ENCODE data around the gene PRKAG2.
"Not testable (repeated sequence)": the region's sequence is repeated elsewhere in the genome, so short reads cannot be mapped to it uniquely, and the experiment has no call there.

The PRKAG2 gene

DNA sequence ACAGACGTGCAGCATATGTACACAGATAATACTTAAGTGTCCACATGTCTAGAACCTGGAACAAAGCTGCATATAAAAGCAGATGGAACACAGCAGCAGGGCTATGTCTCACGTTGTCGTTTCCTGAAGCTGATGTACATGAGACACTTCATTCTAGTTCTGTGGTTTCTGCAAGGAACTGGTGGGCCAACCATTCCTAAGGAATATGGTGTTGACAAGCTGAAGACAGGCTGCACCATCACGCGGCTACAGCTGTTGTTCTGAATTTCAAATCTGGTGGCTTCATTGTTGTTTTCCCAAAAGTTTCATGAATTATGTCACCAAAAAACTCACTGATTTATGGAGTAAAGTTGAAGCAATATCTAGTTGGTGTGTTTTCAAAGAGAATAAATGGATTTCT, 33.7 kb downstream of the PRKAG2 start:
- no peak for DNase-seq (ENCODE audit: extremely low spot score)
- TF ChIP-seq, protein P1, sequence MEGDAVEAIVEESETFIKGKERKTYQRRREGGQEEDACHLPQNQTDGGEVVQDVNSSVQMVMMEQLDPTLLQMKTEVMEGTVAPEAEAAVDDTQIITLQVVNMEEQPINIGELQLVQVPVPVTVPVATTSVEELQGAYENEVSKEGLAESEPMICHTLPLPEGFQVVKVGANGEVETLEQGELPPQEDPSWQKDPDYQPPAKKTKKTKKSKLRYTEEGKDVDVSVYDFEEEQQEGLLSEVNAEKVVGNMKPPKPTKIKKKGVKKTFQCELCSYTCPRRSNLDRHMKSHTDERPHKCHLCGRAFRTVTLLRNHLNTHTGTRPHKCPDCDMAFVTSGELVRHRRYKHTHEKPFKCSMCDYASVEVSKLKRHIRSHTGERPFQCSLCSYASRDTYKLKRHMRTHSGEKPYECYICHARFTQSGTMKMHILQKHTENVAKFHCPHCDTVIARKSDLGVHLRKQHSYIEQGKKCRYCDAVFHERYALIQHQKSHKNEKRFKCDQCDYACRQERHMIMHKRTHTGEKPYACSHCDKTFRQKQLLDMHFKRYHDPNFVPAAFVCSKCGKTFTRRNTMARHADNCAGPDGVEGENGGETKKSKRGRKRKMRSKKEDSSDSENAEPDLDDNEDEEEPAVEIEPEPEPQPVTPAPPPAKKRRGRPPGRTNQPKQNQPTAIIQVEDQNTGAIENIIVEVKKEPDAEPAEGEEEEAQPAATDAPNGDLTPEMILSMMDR (IDR thresholded peaks at IDR 0.05; ENCODE audit: control extremely low read depth, extremely low read depth, low read depth, missing control alignments) = no peak
- ChIA-PET CTCF (interaction anchor here (1.1 kb wide), 1 partner anchor 17 kb away, joined by 3 read pairs; no protein-coding TSS in a partner anchor), POLR2A (no interaction called here)

DNA sequence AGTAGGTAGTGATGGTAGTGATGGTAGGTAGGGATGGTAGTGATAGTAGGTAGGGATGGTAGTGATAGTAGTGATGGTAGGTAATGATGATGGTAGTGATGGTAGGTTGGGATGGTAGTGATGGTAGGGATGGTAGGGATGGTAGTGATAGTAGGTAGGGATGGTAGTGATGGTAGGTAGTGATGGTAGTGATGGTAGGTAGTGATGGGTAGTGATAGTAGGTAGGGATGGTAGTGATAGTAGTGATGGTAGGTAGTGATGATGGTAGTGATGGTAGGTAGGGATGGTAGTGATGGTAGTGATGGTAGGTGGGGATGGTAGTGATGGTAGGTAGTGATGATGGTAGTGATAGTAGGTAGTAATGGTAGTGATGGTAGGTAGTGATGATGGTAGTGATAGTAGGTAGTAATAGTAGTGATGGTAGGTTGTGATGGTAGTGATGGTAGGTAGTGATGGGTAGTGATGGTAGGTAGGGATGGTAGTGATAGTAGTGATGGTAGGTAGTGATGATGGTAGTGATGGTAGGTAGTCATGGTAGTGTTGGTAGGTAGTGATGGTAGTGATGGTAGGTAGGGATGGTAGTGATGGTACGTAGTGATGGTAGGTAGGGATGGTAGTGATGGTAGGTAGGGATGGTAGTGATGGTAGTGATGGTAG, 35.4 kb downstream of the PRKAG2 start:
- POLR2A ChIA-PET; DNase-seq (ENCODE audit: extremely low spot score); CTCF ChIA-PET: not testable (repeated sequence)

DNA sequence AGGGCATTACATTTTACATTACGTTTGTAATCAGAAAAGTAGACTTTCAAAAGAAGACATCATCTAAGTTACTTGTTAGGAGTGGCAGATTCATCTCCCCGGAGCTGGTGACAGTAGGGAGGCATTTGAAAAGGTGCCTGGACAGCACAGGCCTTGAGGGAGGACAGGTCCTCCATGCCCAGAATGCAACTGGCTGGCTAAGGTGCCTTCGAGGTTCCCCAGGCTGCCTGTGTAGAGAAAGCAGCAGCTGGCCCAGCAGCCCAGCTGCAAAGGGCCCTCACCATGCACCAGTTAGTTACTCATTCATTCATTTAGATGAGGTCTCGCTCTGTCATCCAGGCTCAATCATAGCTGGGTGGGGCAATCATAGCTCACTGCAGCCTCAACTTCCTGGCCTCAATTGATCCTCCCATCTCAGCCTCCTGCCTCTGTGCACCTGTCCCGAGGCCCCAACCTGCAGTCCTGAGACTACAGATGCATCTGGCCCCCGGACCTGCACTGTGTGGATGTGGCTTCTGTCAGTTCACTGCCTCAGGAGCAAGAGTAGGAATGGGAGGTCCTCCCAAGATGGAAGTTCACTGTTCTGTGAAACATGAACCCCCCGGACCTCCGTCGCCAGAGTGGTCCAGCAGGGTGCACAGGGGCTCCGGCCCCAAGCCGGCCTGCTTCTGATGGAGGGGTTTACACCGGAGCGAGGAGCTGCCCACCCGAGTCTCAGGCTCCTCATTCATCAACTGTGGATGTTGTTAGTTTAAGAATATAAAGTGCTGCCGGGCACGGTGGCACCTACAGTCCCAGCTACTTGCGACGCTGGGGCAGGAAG, 36.6 kb downstream of the PRKAG2 start:
- TF ChIP-seq, protein P1 (IDR thresholded peaks at IDR 0.05; ENCODE audit: control extremely low read depth, extremely low read depth, low read depth, missing control alignments) = no peak
- DNase-seq (ENCODE audit: extremely low spot score) = no peak
- CTCF ChIA-PET = no interaction called here
- POLR2A ChIA-PET = no interaction called here

GRCh38 chr7:151839451-151839921, 37.4 kb downstream of the PRKAG2 start:
- no peak for DNase-seq (ENCODE audit: extremely low spot score)
- TF ChIP-seq, protein P1 (IDR thresholded peaks at IDR 0.05; ENCODE audit: control extremely low read depth, extremely low read depth, low read depth, missing control alignments) = no peak
- ChIA-PET POLR2A (no interaction called here), CTCF (no interaction called here)

GRCh38 chr7:151838861-151839381, 38.0 kb downstream of the PRKAG2 start:
- TF ChIP-seq, protein P1 (IDR thresholded peaks at IDR 0.05; ENCODE audit: control extremely low read depth, extremely low read depth, low read depth, missing control alignments) = no peak
- ChIA-PET CTCF (no interaction called here), POLR2A (no interaction called here)
- no peak for DNase-seq (ENCODE audit: extremely low spot score)

GRCh38 chr7:151838072-151838471, 38.8 kb downstream of the PRKAG2 start:
- CTCF ChIA-PET = no interaction called here
- TF ChIP-seq, protein P1 (IDR thresholded peaks at IDR 0.05; ENCODE audit: control extremely low read depth, extremely low read depth, low read depth, missing control alignments) = no peak
- POLR2A ChIA-PET = no interaction called here

More at GRCh38 chr7:151838072-151838471, 38.8 kb downstream of the PRKAG2 start:
- no peak for DNase-seq (ENCODE audit: extremely low spot score)
